OCI-LY7 (cell line): ENCODE data around the gene NTMT1.

Experiments
- EZH2phosphoT487 ChIP-seq: fragments of 200-600 bp; sonication (generic); IDR thresholded peaks from 2 replicates; pipeline ENCODE4 v1.6.1; 2018; ENCODE audit warnings: low read depth, borderline replicate concordance, mild to moderate bottlenecking, mixed run types, antibody characterized with exemption, low read length, moderate library complexity, mixed read lengths
- TF ChIP-seq, protein P1 (sequence below): fragments of 200-600 bp; sonication (generic); conservative IDR thresholded peaks from 2 replicates; pipeline ENCODE4 v1.5.1; 2014; ENCODE audit warnings: mild to moderate bottlenecking, antibody characterized with exemption, low read length, moderate library complexity, mixed read lengths

DNA sequence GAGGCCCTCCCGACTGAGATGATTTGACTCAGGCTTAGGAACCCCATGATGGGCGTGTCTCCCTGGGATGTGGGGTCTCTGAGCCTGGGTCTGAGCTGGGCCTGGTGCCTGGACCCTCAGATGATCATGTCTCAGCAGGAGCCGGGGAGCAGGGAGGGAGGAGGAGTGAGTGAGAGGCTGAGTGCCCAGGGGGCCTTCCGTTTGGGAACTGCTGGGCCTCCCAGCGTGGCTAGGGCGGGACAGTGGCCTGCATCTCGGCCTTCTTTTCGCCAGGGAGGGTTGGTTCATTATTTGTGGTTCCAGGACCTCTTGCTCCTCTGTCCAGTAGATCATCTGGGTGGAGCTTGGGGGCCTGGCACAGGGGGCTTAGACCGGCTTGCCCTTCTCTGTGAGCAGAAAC lies 45.1 kb downstream of the NTMT1 start:
- TF ChIP-seq, protein P1, sequence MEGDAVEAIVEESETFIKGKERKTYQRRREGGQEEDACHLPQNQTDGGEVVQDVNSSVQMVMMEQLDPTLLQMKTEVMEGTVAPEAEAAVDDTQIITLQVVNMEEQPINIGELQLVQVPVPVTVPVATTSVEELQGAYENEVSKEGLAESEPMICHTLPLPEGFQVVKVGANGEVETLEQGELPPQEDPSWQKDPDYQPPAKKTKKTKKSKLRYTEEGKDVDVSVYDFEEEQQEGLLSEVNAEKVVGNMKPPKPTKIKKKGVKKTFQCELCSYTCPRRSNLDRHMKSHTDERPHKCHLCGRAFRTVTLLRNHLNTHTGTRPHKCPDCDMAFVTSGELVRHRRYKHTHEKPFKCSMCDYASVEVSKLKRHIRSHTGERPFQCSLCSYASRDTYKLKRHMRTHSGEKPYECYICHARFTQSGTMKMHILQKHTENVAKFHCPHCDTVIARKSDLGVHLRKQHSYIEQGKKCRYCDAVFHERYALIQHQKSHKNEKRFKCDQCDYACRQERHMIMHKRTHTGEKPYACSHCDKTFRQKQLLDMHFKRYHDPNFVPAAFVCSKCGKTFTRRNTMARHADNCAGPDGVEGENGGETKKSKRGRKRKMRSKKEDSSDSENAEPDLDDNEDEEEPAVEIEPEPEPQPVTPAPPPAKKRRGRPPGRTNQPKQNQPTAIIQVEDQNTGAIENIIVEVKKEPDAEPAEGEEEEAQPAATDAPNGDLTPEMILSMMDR = no peak
- TF ChIP-seq EZH2phosphoT487 = no peak
